K562 (cell line): ENCODE measurements around the gene GPR42. TPM values are rescaled to one million over a fixed set of nuclear protein-coding genes. Genes with fewer than 3 reads are reported as not detected.

Experiments
- ATAC-seq: fragments of 200-7000 bp; cut with Tn5 transposase; 3 replicates; pipeline ENCODE4 v1.9.1; 2020; ENCODE audit warnings: moderate library complexity
- BruUV-seq: library from RNA; stranded (reverse); fragments of 400-500 nt; replicated peaks from 2 replicates; lab custom pipeline; 2021; lab: Mats Ljungman, UMichigan
- CTCF ChIA-PET: fragments of 300-600 bp; formaldehyde crosslinking; extraction: SDS; loops from one replicate; lab custom pipeline; 2021; ENCODE audit warnings: low intra/inter-chr PET ratio; lab: Yijun Ruan, JAX
- POLR2A ChIA-PET: fragments of 300-600, 350-650 bp; sonication (Branson Sonifier 250); formaldehyde crosslinking; extraction: SDS; loops from one replicate; lab custom pipeline; 2021; ENCODE audit warnings: antibody characterized with exemption, inconsistent platforms; lab: Yijun Ruan, JAX
- DNase-seq, 4 experiments: peaks; one replicate each; pipeline versions ENCODE4 v3.0.0 to v3.0.0-alpha.2; 2011 to 2018; ENCODE audit warnings: low spot score in 3 of 4, mixed read lengths in 3 of 4; ENCODE audit errors: extremely low read depth in 1 of 4
- FAIRE-seq: peaks from 2 replicates; lab custom pipeline; 2011; peaks lifted over from hg19 to GRCh38; lab: Jason Lieb, UNC
- H2AFZ ChIP-seq: 2 replicates; pipeline ENCODE4 v1.6.0; 2011; ENCODE audit warnings: low read depth, low read length, control low read depth, inconsistent platforms
- H3K27ac ChIP-seq: fragments of 200-600 bp; 3 replicates; pipeline ENCODE4 v1.8.0; 2011; ENCODE audit warnings: low read depth, mild to moderate bottlenecking, control low read depth, inconsistent platforms, low read length, moderate library complexity, mixed read lengths; ENCODE audit errors: extremely low read depth
- H3K27me3 ChIP-seq, 2 experiments: fragments of 300-600 bp in 1 of 2; 2 replicates in 1 of 2; 3 replicates in 1 of 2; pipeline versions ENCODE4 v1.6.0 to v1.8.0; 2011; ENCODE audit warnings: inconsistent platforms in 2 of 2, low read length in 2 of 2, mild to moderate bottlenecking in 1 of 2, mixed read lengths in 1 of 2, moderate library complexity in 1 of 2; ENCODE audit not compliant: control insufficient read depth in 2 of 2, insufficient read depth in 2 of 2
- H3K36me3 ChIP-seq: fragments of 300-600 bp; 3 replicates; pipeline ENCODE4 v1.8.0; 2011; ENCODE audit warnings: mild to moderate bottlenecking, low read length, inconsistent platforms; ENCODE audit not compliant: control insufficient read depth, insufficient read depth
- H3K4me1 ChIP-seq, 2 experiments: fragments of 200-600 bp in 1 of 2; replicated peaks in 1 of 2; 2 replicates in 1 of 2; 3 replicates in 1 of 2; pipeline versions ENCODE4 v1.5.1 to v1.8.0; 2011; ENCODE audit warnings: inconsistent platforms in 2 of 2, low read length in 2 of 2, mild to moderate bottlenecking in 1 of 2, mixed read lengths in 1 of 2, moderate library complexity in 1 of 2; ENCODE audit not compliant: control insufficient read depth in 2 of 2, insufficient read depth in 2 of 2
- H3K4me2 ChIP-seq: 2 replicates; pipeline ENCODE4 v1.6.1; 2011; ENCODE audit warnings: low read length, control low read depth, inconsistent platforms, mixed read lengths; ENCODE audit not compliant: insufficient read depth
- H3K4me3 ChIP-seq: fragments of 200-600 bp; sonication (generic), shearing (Covaris generic); 2 replicates; pipeline ENCODE4 v1.5.1; 2016; ENCODE audit warnings: control low read depth, inconsistent platforms
- H3K79me2 ChIP-seq: fragments of 200-600 bp; 3 replicates; pipeline ENCODE4 v1.8.0; 2011; ENCODE audit warnings: low read length, inconsistent platforms; ENCODE audit not compliant: control insufficient read depth, insufficient read depth
- H3K9ac ChIP-seq, 2 experiments: 2 replicates each; pipeline versions ENCODE4 v1.6.0 to v1.6.1; 2011; ENCODE audit warnings: low read depth in 2 of 2, low read length in 2 of 2, control low read depth in 1 of 2, inconsistent platforms in 1 of 2, mild to moderate bottlenecking in 1 of 2, mixed read lengths in 1 of 2; ENCODE audit not compliant: insufficient read depth in 1 of 2
- H3K9me1 ChIP-seq: one replicate; pipeline ENCODE4 v1.6.0; 2011; ENCODE audit warnings: inconsistent platforms, mild to moderate bottlenecking, low read length, moderate library complexity; ENCODE audit not compliant: control insufficient read depth, insufficient read depth
- H3K9me3 ChIP-seq: replicated peaks from 2 replicates; pipeline ENCODE4 v1.5.1; 2011; ENCODE audit warnings: low read depth, low read length, inconsistent platforms; ENCODE audit not compliant: control insufficient read depth, insufficient read depth
- H4K20me1 ChIP-seq: replicated peaks from 2 replicates; pipeline ENCODE4 v1.6.1; 2011; ENCODE audit warnings: low read length, inconsistent platforms, mixed read lengths; ENCODE audit not compliant: control insufficient read depth, insufficient read depth
- ASH1L ChIP-seq: fragments of 450-650 bp; IDR thresholded peaks from 2 replicates; pipeline ENCODE4 v1.6.1; 2018; ENCODE audit warnings: borderline replicate concordance, mild to moderate bottlenecking, low read depth; ENCODE audit not compliant: partially characterized antibody
- ATF1 ChIP-seq, 2 experiments: fragments of 450-650 bp in 1 of 2; IDR thresholded peaks; 2 replicates each; pipeline ENCODE4 v1.6.1; 2016; ENCODE audit warnings: missing compliant biosample characterization in 1 of 2, missing genetic modification characterization in 1 of 2
- ETV1 ChIP-seq: fragments of 450-650 bp; conservative IDR thresholded peaks from 2 replicates; pipeline ENCODE4 v1.6.1; 2016; ENCODE audit warnings: missing genetic modification characterization, control low read depth, low read depth, missing compliant biosample characterization
- EWSR1 ChIP-seq: fragments of 450-650 bp; IDR thresholded peaks from 2 replicates; pipeline ENCODE4 v1.6.1; 2018; ENCODE audit warnings: borderline replicate concordance, mild to moderate bottlenecking, low read depth, moderate library complexity; ENCODE audit not compliant: partially characterized antibody
- GTF2A2 ChIP-seq: IDR thresholded peaks from 2 replicates; pipeline ENCODE4 v1.6.1; 2016; ENCODE audit warnings: mild to moderate bottlenecking, missing genetic modification characterization, missing compliant biosample characterization
- LEF1 ChIP-seq: fragments of 450-650 bp; IDR thresholded peaks from 2 replicates; pipeline ENCODE4 v1.6.1; 2016; ENCODE audit warnings: mild to moderate bottlenecking
- POU5F1 ChIP-seq: fragments of 150-350 bp; IDR thresholded peaks from 2 replicates; pipeline ENCODE4 v1.6.1; 2014; ENCODE audit warnings: borderline replicate concordance, low read length, low read depth, mild to moderate bottlenecking; ENCODE audit not compliant: partially characterized antibody
- STAT5A ChIP-seq: IDR thresholded peaks from 2 replicates; pipeline ENCODE4 v1.6.1; 2012; ENCODE audit warnings: low read length, inconsistent platforms, borderline replicate concordance
- TAL1 ChIP-seq: fragments of 450-650 bp; IDR thresholded peaks from 2 replicates; pipeline ENCODE4 v1.6.1; 2016; ENCODE audit warnings: mild to moderate bottlenecking
- ZBED1 ChIP-seq: IDR thresholded peaks from 2 replicates; pipeline ENCODE4 v1.6.1; 2014
- ZNF707 ChIP-seq: fragments of 250-450 bp; sonication (Bioruptor Pico); conservative IDR thresholded peaks from 2 replicates; pipeline ENCODE4 v1.8.0; 2022; ENCODE audit warnings: inconsistent platforms, mild to moderate bottlenecking, moderate library complexity
- ZNF76 ChIP-seq: fragments of 250-450 bp; sonication (Bioruptor Pico); IDR thresholded peaks from 2 replicates; pipeline ENCODE4 v1.4.0; 2020; ENCODE audit warnings: mild to moderate bottlenecking, moderate library complexity, borderline replicate concordance
- ZNF79 ChIP-seq: fragments of 250-450 bp; sonication (Bioruptor Pico); IDR thresholded peaks from 2 replicates; pipeline ENCODE4 v1.4.0; 2020; ENCODE audit warnings: low read depth, mild to moderate bottlenecking, moderate library complexity
- WGBS: fragments of 100-300 bp; shearing (Covaris generic); methylation state at CpG from one replicate; pipeline ENCODE4 v1.1.6; 2016; ENCODE audit warnings: low coverage, mixed read lengths; ENCODE audit not compliant: insufficient coverage; ENCODE audit errors: missing lambda C conversion rate; 5-methylcytosine and 5-hydroxymethylcytosine counted together
- in situ Hi-C: fragments of 300-500 bp; cut with MboI; formaldehyde crosslinking; loops from 4 replicates; pipeline ENCODE4 v1.15.0; 2018; ENCODE audit warnings: inconsistent platforms, mixed read lengths
- intact Hi-C: fragments of 100-400 bp; cut with micrococcal nuclease; formaldehyde crosslinking; loops from 2 replicates; pipeline ENCODE4 v1.14.2; 2022
- polyA plus RNA-seq, 8 experiments: library from polyadenylated mRNA; depleted of rRNA in 4 of 8; stranded (reverse) in 5 of 8; unstranded in 3 of 8; fragments of >200 nt; fragmentation: Nextera tagmentation in 2 of 8; fragmentation: Illumina TruSeq in 1 of 8; extraction: Ambion mirVana in 2 of 8; extraction: Trizol in 1 of 8; gene quantifications; 2 replicates each; pipeline versions ENCODE4 v1.2.1 to v1.2.3, GENCODE V29; 2011 to 2014; ENCODE audit warnings: inconsistent platforms in 1 of 8, missing spikeins in 1 of 8
- total RNA-seq, 7 experiments: library from RNA; depleted of rRNA in 6 of 7; stranded (reverse); fragments of >200 nt in 6 of 7; fragmentation: Illumina TruSeq in 2 of 7; extraction: Trizol in 2 of 7; gene quantifications; 2 replicates each; pipeline versions ENCODE4 v1.2.1 to v1.2.3, GENCODE V29; 2011 to 2021; ENCODE audit warnings: low replicate concordance in 1 of 7
- TF ChIP-seq, protein P1 (sequence below), 2 experiments: IDR thresholded peaks in 1 of 2; conservative IDR thresholded peaks in 1 of 2; 2 replicates each; pipeline ENCODE4 v1.6.1; 2016; ENCODE audit warnings: low read depth in 2 of 2, mild to moderate bottlenecking in 1 of 2, missing compliant biosample characterization in 1 of 2, missing genetic modification characterization in 1 of 2, moderate library complexity in 1 of 2
- TF ChIP-seq, protein P2 (sequence below): fragments of 250-450 bp; sonication (Bioruptor Pico); IDR thresholded peaks from 2 replicates; pipeline ENCODE4 v1.5.0; 2021
- TF ChIP-seq, protein P3 (sequence below): fragments of 450-650 bp; IDR thresholded peaks from 2 replicates; pipeline ENCODE4 v1.7.0; 2016; ENCODE audit warnings: borderline replicate concordance

The GPR42 gene
- total and polyA plus RNA-seq, 9 of the 15 experiments (the other 6 are each of a cell fraction or from before 2014, with no cell fraction given): not detected

DNA sequence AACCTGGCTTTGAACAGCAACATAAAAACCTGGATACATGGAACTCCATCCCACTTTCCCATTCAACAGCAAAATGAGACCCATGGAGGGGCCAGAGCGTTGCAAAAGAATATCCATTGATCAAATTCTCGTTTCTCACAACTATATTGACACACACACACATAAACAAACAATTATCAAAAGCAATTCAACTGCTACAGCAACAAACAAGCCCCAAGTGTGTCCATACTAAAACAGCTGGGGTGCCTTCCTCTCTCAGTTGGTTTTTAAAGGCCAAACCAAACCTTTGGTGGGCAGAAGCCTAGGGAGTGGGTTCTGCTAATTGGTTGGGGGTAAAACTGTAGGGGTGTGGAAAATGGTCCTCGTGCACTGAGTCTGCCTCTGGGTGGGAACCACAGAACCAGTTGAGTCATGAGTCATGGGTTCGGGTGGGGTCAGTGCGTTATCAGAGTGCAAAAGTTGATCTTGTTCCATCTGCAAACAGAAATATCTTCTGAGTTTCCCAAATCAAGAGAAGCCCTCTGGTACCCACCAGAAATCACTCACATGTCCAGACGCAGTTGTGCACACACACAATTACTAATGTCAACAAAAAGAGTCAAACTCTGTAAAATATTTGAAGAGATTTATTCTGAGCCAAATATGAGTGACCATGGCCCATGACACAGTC lies 18.5 kb downstream of the GPR42 start:
- Histone ChIP-seq H3K79me2 (no peaks in the 10 kb centered on the region), H3K9me1 (no peaks in the 10 kb centered on the region), H3K36me3 (no peaks in the 10 kb centered on the region), H3K4me1 (peaks cover 16 to 18% of the 10 kb centered on the region in 2 experiments; a peak in 4 of 5 replicates), H2AFZ (peak overlapping the region; percentile 73), H3K27me3 (no peaks in the 10 kb centered on the region), H4K20me1 (no peaks in the 10 kb centered on the region), H3K27ac (peak overlapping the region; percentile 56), H3K4me3 (no peak overlapping the region), H3K4me2 (peak overlapping the region; percentile 21; the same call in 1 of the 2 replicates), H3K9ac (no peak overlapping the region), H3K9me3 (no peaks in the 10 kb centered on the region; the same call in none of the 2 replicates)
- WGBS: 0% methylated on average over 6 of the region's 6 CpGs
- peak; percentile 82 for FAIRE-seq
- peak; percentile 73 for ATAC-seq
- DNase-seq: peak; percentile 21 to 76 (median 32)
- intact Hi-C loops (no loop called here), in situ Hi-C loops (no loop called here)
- CTCF ChIA-PET: no interaction called here
- POLR2A ChIA-PET: interaction anchor here (0.6 to 1.4 kb wide), 2 partner anchors 12 to 1335 kb away, joined by 3 to 5 read pairs; no protein-coding TSS in a partner anchor
- no TSS peak for BruUV-seq
- TF ChIP-seq, protein P1, sequence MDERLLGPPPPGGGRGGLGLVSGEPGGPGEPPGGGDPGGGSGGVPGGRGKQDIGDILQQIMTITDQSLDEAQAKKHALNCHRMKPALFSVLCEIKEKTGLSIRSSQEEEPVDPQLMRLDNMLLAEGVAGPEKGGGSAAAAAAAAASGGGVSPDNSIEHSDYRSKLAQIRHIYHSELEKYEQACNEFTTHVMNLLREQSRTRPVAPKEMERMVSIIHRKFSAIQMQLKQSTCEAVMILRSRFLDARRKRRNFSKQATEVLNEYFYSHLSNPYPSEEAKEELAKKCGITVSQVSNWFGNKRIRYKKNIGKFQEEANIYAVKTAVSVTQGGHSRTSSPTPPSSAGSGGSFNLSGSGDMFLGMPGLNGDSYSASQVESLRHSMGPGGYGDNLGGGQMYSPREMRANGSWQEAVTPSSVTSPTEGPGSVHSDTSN (CRISPR knock-in tag; IDR thresholded peaks at IDR 0.05; ENCODE audit: low read depth): no peak
- TF ChIP-seq, protein P1 (tag; conservative IDR thresholded peaks at IDR 0.05; ENCODE audit: low read depth): 0 out of 2 replicates have a peak, but pooled peaks have one; percentile 8
- TF ChIP-seq EWSR1 (no peak), TAL1 (peak; percentile 54; the same call in 1 of the 2 replicates), ZNF707 (CRISPR knock-in tag) (no peak), GTF2A2 (tag) (no peak), STAT5A (no peak), POU5F1 (no peak), ETV1 (no peak), LEF1 (no peak), ZBED1 (no peak), ATF1 (CRISPR knock-in tag; IDR thresholded peaks at IDR 0.05) (no peak), ATF1 (tag; IDR thresholded peaks at IDR 0.05) (0 out of 2 replicates have a peak, but pooled peaks have one; percentile 18), ZNF79 (CRISPR knock-in tag) (no peak), ASH1L (no peak), ZNF76 (0 out of 2 replicates have a peak, but pooled peaks have one; percentile 37)
- TF ChIP-seq, protein P2, sequence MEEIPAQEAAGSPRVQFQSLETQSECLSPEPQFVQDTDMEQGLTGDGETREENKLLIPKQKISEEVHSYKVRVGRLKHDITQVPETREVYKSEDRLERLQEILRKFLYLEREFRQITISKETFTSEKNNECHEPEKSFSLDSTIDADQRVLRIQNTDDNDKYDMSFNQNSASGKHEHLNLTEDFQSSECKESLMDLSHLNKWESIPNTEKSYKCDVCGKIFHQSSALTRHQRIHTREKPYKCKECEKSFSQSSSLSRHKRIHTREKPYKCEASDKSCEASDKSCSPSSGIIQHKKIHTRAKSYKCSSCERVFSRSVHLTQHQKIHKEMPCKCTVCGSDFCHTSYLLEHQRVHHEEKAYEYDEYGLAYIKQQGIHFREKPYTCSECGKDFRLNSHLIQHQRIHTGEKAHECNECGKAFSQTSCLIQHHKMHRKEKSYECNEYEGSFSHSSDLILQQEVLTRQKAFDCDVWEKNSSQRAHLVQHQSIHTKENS (CRISPR knock-in tag): no peak
- TF ChIP-seq, protein P3, sequence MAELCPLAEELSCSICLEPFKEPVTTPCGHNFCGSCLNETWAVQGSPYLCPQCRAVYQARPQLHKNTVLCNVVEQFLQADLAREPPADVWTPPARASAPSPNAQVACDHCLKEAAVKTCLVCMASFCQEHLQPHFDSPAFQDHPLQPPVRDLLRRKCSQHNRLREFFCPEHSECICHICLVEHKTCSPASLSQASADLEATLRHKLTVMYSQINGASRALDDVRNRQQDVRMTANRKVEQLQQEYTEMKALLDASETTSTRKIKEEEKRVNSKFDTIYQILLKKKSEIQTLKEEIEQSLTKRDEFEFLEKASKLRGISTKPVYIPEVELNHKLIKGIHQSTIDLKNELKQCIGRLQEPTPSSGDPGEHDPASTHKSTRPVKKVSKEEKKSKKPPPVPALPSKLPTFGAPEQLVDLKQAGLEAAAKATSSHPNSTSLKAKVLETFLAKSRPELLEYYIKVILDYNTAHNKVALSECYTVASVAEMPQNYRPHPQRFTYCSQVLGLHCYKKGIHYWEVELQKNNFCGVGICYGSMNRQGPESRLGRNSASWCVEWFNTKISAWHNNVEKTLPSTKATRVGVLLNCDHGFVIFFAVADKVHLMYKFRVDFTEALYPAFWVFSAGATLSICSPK: no peak
